Measurements from ENCODE around the gene RNF2. TPM values are rescaled to one million over a fixed set of nuclear protein-coding genes. Genes with fewer than 3 reads are reported as not detected.
"Not testable (repeated sequence)": the region's sequence is repeated elsewhere in the genome, so short reads cannot be mapped to it uniquely, and the experiment has no call there.

The RNF2 gene
- total RNA-seq, result 17.8 and 21.1 TPM in 2 replicates

DNA sequence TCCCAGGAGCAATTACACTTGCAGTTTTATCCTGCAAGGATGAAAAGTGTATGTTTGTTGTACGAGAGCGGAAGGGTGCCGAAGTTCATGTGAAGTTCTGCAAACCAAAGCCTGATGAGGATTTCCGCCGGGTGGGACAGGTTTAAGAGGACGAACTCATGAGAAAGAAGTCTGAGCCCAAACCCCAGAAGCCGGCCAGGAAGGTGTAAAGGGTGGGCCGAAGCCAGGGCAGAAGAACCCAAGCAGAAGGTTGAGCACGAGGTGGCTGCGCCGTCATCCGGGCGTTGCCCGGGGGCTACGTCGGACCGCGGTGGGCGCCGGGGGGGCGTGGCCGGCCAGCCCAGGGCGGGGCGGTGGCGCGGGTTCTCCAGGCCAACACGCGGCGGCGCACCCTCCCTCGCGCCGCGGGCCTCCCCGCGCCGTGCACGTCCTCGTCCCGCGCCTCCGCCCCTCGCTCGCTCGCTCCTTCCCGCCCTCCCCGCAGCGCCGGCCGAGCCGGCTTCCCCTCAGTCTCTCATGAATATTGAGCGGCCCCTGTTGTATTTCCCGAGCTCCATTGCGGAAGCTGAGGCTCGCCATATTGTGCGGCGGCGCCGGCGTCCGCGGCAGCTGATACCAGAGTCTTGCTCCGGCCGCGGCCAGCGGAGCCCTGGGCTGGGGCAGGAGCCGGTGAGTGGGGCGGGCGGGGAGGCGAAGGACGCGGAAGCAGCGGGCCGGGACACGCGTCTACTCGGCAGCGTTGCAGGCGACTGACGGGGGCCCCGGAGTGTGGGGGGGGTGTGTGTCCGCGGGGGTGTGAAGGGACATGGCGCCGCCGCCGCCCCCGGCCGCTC, at the start of gene RNF2:
RNF2 (plus strand) TSS at position 578 of the 833 bp plus-strand sequence. CDS start 41,996 bp downstream, outside the sequence.
- H3K4me1 Mint-ChIP-seq, result peaks cover 26% of the 10 kb centered on the region
- no peaks in the 10 kb centered on the region for H3K36me3 Mint-ChIP-seq (ENCODE audit: low read depth)

GRCh38 chr1:184999974-185000373, 45.4 kb upstream of the RNF2 start:
- H3K9me3 Mint-ChIP-seq; H3K4me3 Mint-ChIP-seq; H3K36me3 Mint-ChIP-seq (ENCODE audit: low read depth); H3K4me1 Mint-ChIP-seq; H3K27ac Mint-ChIP-seq; DNase-seq; intact Hi-C loops (cut with micrococcal nuclease): not testable (repeated sequence)
- peaks cover 15% of the 10 kb centered on the region for H3K27me3 Mint-ChIP-seq

More for the DNA sequence above, at the start of gene RNF2:
- H3K9me3 Mint-ChIP-seq, result no peaks in the 10 kb centered on the region
- peaks cover 18% of the 10 kb centered on the region for H3K27me3 Mint-ChIP-seq
- DNase-seq, result peak; percentile 91
- H3K27ac Mint-ChIP-seq, result peak within 1 kb of the TSS; percentile 91
- intact Hi-C loops (cut with micrococcal nuclease), result loop anchor here (1.0 to 10.0 kb wide), 9 partner anchors 73 to 1410 kb away; partner anchors contain the start of genes ARPC5, EDEM3, IVNS1ABP and NIBAN1
- H3K4me3 Mint-ChIP-seq, result peak within 1 kb of the TSS; percentile 93

DNA sequence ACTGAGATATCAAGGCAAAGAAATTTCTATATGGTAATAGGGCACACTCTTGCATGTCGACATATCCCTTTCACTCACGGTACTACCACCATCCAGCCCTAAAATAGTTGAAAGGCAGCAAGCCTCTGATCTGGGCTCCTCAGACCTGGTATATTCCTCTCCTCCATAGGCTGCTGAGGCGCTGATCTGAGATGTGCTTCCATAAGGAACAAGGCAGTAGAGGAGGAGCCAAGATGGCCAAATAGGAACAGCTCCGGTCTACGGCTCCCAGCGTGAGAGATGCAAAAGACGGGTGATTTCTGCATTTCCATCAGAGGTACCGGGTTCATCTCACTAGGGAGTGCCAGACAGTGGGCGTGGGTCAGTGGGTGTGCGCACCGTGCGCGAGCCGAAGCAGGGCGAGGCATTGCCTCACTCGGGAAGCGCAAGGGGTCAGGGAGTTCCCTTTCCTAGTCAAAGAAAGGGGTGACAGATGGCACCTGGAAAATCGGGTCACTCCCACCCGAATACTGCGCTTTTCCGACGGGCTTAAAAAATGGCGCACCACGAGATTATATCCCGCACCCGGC, 44.0 kb upstream of the RNF2 start:
- H3K4me1 Mint-ChIP-seq; DNase-seq; H3K36me3 Mint-ChIP-seq (ENCODE audit: low read depth); H3K9me3 Mint-ChIP-seq; H3K4me3 Mint-ChIP-seq; H3K27ac Mint-ChIP-seq; H3K27me3 Mint-ChIP-seq; intact Hi-C loops (cut with micrococcal nuclease): not testable (repeated sequence)

- intact Hi-C loops (cut with micrococcal nuclease), result no loop called here
- Mint-ChIP-seq H3K4me1 (no peaks in the 10 kb centered on the region), H3K36me3 (ENCODE audit: low read depth) (no peaks in the 10 kb centered on the region), H3K4me3 (no peak overlapping the region), H3K27ac (no peak overlapping the region), H3K9me3 (no peaks in the 10 kb centered on the region), H3K27me3 (peaks cover 12% of the 10 kb centered on the region)
- DNase-seq, result no peak
These were observed 36.5 kb upstream of the RNF2 start for GRCh38 chr1:185008838-185009237.

GRCh38 chr1:185010361-185010760, 35.0 kb upstream of the RNF2 start:
- peaks cover 12% of the 10 kb centered on the region for H3K27me3 Mint-ChIP-seq
- no peak overlapping the region for H3K4me3 Mint-ChIP-seq
- intact Hi-C loops (cut with micrococcal nuclease), result no loop called here
- no peak for DNase-seq
- no peaks in the 10 kb centered on the region for H3K9me3 Mint-ChIP-seq
- no peaks in the 10 kb centered on the region for H3K36me3 Mint-ChIP-seq (ENCODE audit: low read depth)
- H3K4me1 Mint-ChIP-seq, result no peaks in the 10 kb centered on the region
- no peak overlapping the region for H3K27ac Mint-ChIP-seq

GRCh38 chr1:185014941-185015340, 30.4 kb upstream of the RNF2 start:
- Mint-ChIP-seq H3K27me3 (peaks cover 8% of the 10 kb centered on the region), H3K4me1 (no peaks in the 10 kb centered on the region), H3K9me3 (no peaks in the 10 kb centered on the region), H3K36me3 (ENCODE audit: low read depth) (no peaks in the 10 kb centered on the region), H3K4me3 (no peak overlapping the region), H3K27ac (no peak overlapping the region)
- intact Hi-C loops (cut with micrococcal nuclease), result no loop called here
- no peak for DNase-seq

- H3K9me3 Mint-ChIP-seq, result no peaks in the 10 kb centered on the region
These were observed 29.7 kb upstream of the RNF2 start for GRCh38 chr1:185015631-185016030.

GRCh38 chr1:185016880-185017279, 28.5 kb upstream of the RNF2 start:
- Mint-ChIP-seq H3K9me3 (no peaks in the 10 kb centered on the region), H3K4me1 (no peaks in the 10 kb centered on the region), H3K27ac (no peak overlapping the region), H3K27me3 (peaks cover 6% of the 10 kb centered on the region), H3K36me3 (ENCODE audit: low read depth) (no peaks in the 10 kb centered on the region), H3K4me3 (no peak overlapping the region)
- no peak for DNase-seq
- intact Hi-C loops (cut with micrococcal nuclease), result no loop called here

More at GRCh38 chr1:185015631-185016030, 29.7 kb upstream of the RNF2 start:
- DNase-seq, result no peak
- H3K27me3 Mint-ChIP-seq, result peaks cover 8% of the 10 kb centered on the region
- no peak overlapping the region for H3K4me3 Mint-ChIP-seq
- no peaks in the 10 kb centered on the region for H3K4me1 Mint-ChIP-seq
- H3K27ac Mint-ChIP-seq, result no peak overlapping the region
- intact Hi-C loops (cut with micrococcal nuclease), result no loop called here
- H3K36me3 Mint-ChIP-seq (ENCODE audit: low read depth), result no peaks in the 10 kb centered on the region

DNA sequence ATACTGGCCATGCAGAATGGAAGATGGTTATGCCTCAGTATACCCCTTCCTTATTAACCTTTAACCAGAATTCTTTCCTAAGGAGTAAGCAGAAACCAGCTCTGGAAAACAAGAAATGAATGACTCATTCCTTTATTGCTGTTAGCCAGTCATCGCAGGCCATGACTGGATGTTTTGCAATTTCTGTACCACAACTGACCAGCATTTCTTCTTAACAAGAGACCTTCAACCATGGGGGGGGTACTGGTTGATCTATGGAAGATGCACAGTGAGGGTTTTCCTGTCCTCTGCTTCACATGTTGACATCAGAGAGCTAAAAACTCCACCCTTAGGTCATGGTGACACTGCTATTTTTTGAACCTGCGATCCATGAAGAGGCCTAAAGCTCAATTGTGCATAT, 28.0 kb upstream of the RNF2 start:
- Mint-ChIP-seq H3K4me1 (no peaks in the 10 kb centered on the region), H3K4me3 (no peak overlapping the region), H3K36me3 (ENCODE audit: low read depth) (no peaks in the 10 kb centered on the region), H3K27me3 (peaks cover 3% of the 10 kb centered on the region), H3K27ac (no peak overlapping the region), H3K9me3 (no peaks in the 10 kb centered on the region)
- intact Hi-C loops (cut with micrococcal nuclease), result no loop called here
- no peak for DNase-seq

DNA sequence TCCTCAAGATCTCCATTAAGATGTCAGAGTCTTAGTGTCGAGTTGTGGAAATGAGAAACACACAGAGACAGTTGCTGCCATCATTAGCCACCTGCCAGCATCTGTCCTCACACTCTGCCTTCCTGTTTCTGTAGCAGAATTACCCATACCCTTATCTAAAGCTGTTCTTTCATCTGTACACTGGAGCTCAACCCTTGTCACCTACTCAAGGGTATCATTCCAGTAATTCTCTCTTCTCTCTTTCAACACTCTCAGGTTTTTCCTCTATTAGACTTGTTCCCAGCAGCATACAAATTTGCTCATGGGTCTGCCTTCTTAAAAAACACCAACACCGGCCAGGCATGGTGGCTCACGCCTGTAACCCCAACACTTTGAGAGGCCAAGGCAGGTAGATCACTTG, 27.4 kb upstream of the RNF2 start:
- Mint-ChIP-seq H3K36me3 (ENCODE audit: low read depth) (no peaks in the 10 kb centered on the region), H3K27me3 (peaks cover 2% of the 10 kb centered on the region), H3K4me3 (no peak overlapping the region), H3K4me1 (no peaks in the 10 kb centered on the region), H3K9me3 (no peaks in the 10 kb centered on the region), H3K27ac (no peak overlapping the region)
- DNase-seq, result no peak
- intact Hi-C loops (cut with micrococcal nuclease), result no loop called here

DNA sequence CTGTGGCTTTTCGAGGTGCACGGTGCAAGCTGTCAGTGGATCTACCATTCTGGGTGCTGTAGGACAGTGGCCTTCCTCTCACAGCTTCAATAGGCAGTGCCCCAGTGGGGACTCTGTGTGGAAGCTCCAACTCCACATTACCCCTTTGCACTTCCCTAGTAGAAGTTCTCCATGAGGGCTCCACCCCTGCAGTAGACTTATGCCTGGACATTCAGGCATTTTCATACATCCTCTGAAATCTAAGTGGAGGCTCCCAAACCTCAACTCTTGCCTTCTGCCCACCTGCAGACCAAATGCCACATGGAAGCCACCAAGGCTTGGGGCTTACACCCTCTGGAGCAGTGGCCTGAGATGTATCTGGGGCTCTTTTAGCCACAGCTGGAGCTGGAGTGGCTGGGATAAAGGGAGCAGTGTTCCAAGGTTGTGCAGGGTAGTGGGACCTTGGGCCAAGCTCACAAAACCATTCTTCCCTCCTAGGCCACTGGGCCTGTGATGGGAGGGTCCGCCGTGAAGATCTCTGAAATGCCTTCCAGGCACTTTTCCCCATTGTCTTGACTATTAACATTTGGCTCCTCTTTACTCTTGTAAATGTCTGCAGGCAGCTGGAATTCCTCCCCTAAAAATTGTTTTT, 18.0 kb upstream of the RNF2 start:
- intact Hi-C loops (cut with micrococcal nuclease), result no loop called here
- peaks cover 3% of the 10 kb centered on the region for H3K36me3 Mint-ChIP-seq (ENCODE audit: low read depth)
- peaks cover 25% of the 10 kb centered on the region for H3K9me3 Mint-ChIP-seq
- no peak overlapping the region for H3K27ac Mint-ChIP-seq
- H3K4me3 Mint-ChIP-seq, result no peak overlapping the region
- H3K27me3 Mint-ChIP-seq, result peaks cover 6% of the 10 kb centered on the region
- H3K4me1 Mint-ChIP-seq, result no peaks in the 10 kb centered on the region
- no peak for DNase-seq

- no peaks in the 10 kb centered on the region for H3K4me1 Mint-ChIP-seq
- no peak for DNase-seq
- H3K4me3 Mint-ChIP-seq, result no peak overlapping the region
- no peaks in the 10 kb centered on the region for H3K36me3 Mint-ChIP-seq (ENCODE audit: low read depth)
- peaks cover 21% of the 10 kb centered on the region for H3K27me3 Mint-ChIP-seq
- intact Hi-C loops (cut with micrococcal nuclease), result no loop called here
- H3K9me3 Mint-ChIP-seq, result peaks cover 5% of the 10 kb centered on the region
- H3K27ac Mint-ChIP-seq, result no peak overlapping the region
These were observed 11.7 kb upstream of the RNF2 start for GRCh38 chr1:185033686-185034085.

- Mint-ChIP-seq H3K4me3 (no peak overlapping the region), H3K4me1 (no peaks in the 10 kb centered on the region), H3K9me3 (no peaks in the 10 kb centered on the region), H3K36me3 (ENCODE audit: low read depth) (no peaks in the 10 kb centered on the region), H3K27ac (no peak overlapping the region), H3K27me3 (peaks cover 17% of the 10 kb centered on the region)
- no peak for DNase-seq
- intact Hi-C loops (cut with micrococcal nuclease), result no loop called here
These were observed 10.1 kb upstream of the RNF2 start for GRCh38 chr1:185035258-185035657.

DNA sequence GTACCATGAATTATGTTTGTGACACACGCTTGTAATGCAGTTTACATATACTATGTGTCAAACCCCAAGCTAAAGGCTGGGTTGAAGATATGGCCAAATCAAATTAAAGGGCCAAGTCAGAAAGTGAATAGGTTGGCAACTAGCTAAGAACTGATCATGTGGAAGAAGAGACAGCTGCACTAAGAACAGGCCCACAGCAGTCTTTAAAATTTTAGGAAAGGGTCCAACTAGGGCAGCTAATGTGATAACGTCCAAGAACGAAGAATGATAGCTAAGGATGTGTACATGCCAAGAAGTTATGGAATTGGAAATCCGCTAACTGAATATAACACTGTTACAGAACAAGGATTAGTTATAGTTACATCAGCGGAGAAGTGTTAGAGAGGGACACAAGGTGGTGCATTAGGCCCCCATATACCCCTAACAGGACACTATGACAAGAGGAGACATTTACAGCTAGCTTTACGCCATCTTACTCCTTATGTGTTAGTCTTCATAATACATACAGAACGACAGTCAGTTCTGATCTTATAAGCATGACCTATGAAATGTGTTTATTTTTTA, 6.5 kb upstream of the RNF2 start:
- H3K4me3 Mint-ChIP-seq, result no peak overlapping the region
- H3K36me3 Mint-ChIP-seq (ENCODE audit: low read depth), result no peaks in the 10 kb centered on the region
- peaks cover 23% of the 10 kb centered on the region for H3K27me3 Mint-ChIP-seq
- no peak overlapping the region for H3K27ac Mint-ChIP-seq
- intact Hi-C loops (cut with micrococcal nuclease), result no loop called here
- no peaks in the 10 kb centered on the region for H3K4me1 Mint-ChIP-seq
- no peak for DNase-seq
- H3K9me3 Mint-ChIP-seq, result no peaks in the 10 kb centered on the region

All from activated CD4-positive, alpha-beta T cell treated with anti-CD3 and anti-CD28 coated beads, Interleukin-2, amount 10 ng/mL, durations not matched to agents 24 days and 14 days (primary cell).